Smooth muscle cell (in vitro differentiated cells): Measurements from ENCODE around the gene RETREG1. TPM values are rescaled to one million over a fixed set of nuclear protein-coding genes. Genes with fewer than 3 reads are reported as not detected.

Source experiments
- DNase-seq: peaks from one replicate; lab custom pipeline; 2025; ENCODE audit not compliant: unreplicated experiment; lab: John Stamatoyannopoulos, UW
- H2AFZ ChIP-seq: fragments of 200-600 bp; sonication (generic); 2 replicates; pipeline ENCODE4 v1.6.0; 2016; ENCODE audit warnings: antibody characterized with exemption, low read depth, mild to moderate bottlenecking
- H3F3A ChIP-seq: fragments of 200-600 bp; sonication (generic); 2 replicates; pipeline ENCODE4 v1.6.0; 2017; ENCODE audit warnings: antibody characterized with exemption, low read depth
- H3K27ac ChIP-seq: fragments of 200-600 bp; sonication (generic); 2 replicates; pipeline ENCODE4 v1.5.1; 2016; ENCODE audit warnings: low read depth, mild to moderate bottlenecking
- H3K27me3 ChIP-seq: fragments of 200-600 bp; sonication (generic); 2 replicates; pipeline ENCODE4 v1.6.1; 2016; ENCODE audit warnings: low read depth, mild to moderate bottlenecking
- H3K36me3 ChIP-seq: fragments of 200-600 bp; sonication (generic); 2 replicates; pipeline ENCODE4 v1.5.1; 2016; ENCODE audit warnings: low read depth
- H3K4me1 ChIP-seq: fragments of 200-600 bp; sonication (generic); 2 replicates; pipeline ENCODE4 v1.5.1; 2016; ENCODE audit warnings: low read depth
- H3K4me2 ChIP-seq: fragments of 200-600 bp; sonication (generic); 2 replicates; pipeline ENCODE4 v1.6.0; 2016; ENCODE audit warnings: mild to moderate bottlenecking
- H3K4me3 ChIP-seq: fragments of 200-600 bp; sonication (generic); 2 replicates; pipeline ENCODE4 v1.5.1; 2016; ENCODE audit warnings: mild to moderate bottlenecking
- H3K79me2 ChIP-seq: fragments of 200-600 bp; sonication (generic); 2 replicates; pipeline ENCODE4 v1.6.0; 2016; ENCODE audit warnings: low read depth, mild to moderate bottlenecking
- H3K9ac ChIP-seq: fragments of 200-600 bp; sonication (generic); 2 replicates; pipeline ENCODE4 v1.6.0; 2016; ENCODE audit warnings: low read depth
- H3K9me3 ChIP-seq: fragments of 200-600 bp; sonication (generic); replicated peaks from 2 replicates; pipeline ENCODE4 v1.5.1; 2016; ENCODE audit warnings: low read depth
- H4K20me1 ChIP-seq: fragments of 200-600 bp; sonication (generic); 2 replicates; pipeline ENCODE4 v1.6.0; 2016; ENCODE audit warnings: low read depth
- WGBS: methylation state at CpG from one replicate; pipeline ENCODE4 v1.1.7; 2016; ENCODE audit warnings: low lambda C conversion rate; 5-methylcytosine and 5-hydroxymethylcytosine counted together
- polyA plus RNA-seq: library from polyadenylated mRNA; unstranded; fragments of >200 nt; fragmentation: Nextera tagmentation; extraction: Ambion mirVana; gene quantifications from 2 replicates; pipeline ENCODE4 v1.2.1, GENCODE V29; 2016
- total RNA-seq: library from RNA; depleted of rRNA; stranded (reverse); fragments of >200 nt; gene quantifications from 2 replicates; pipeline ENCODE4 v1.2.3, GENCODE V29; 2014
- TF ChIP-seq, protein P1 (sequence below): fragments of 200-600 bp; sonication (generic); IDR thresholded peaks from 2 replicates; pipeline ENCODE4 v1.5.1; 2017; ENCODE audit warnings: borderline replicate concordance, mild to moderate bottlenecking, antibody characterized with exemption; ENCODE audit not compliant: insufficient read depth, poor library complexity, severe bottlenecking

RETREG1 gene
- total and polyA plus RNA-seq, 2 experiments from 2014 or later, result 0.19 to 4.4 TPM

DNA sequence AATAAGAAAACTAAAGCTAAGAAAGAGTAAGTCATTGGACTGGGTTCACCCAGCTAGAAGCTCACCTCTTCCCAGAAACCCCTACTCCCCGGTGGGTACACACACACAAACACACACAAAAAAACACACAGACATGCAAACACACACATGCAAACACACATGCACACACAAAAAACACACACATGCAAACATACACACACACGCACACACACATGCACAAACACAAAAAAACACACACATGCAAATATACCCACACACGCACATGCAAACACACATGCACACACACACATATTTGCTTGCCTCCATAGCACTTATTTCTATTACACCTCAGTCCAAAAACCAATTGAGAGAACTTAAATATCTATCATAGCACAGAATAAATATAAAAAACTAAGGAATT lies 26.1 kb downstream of the RETREG1 start:
- no peaks in the 10 kb centered on the region for H4K20me1 ChIP-seq
- no peaks in the 10 kb centered on the region for H3K9me3 ChIP-seq
- DNase-seq, result no peak
- no peaks in the 10 kb centered on the region for H3K36me3 ChIP-seq
- H2AFZ ChIP-seq, result no peak overlapping the region
- no peak overlapping the region for H3K4me2 ChIP-seq
- no peaks in the 10 kb centered on the region for H3K4me1 ChIP-seq
- no peaks in the 10 kb centered on the region for H3K27me3 ChIP-seq
- no peaks in the 10 kb centered on the region for H3K79me2 ChIP-seq
- WGBS, result 93% methylated on average over 3 of the region's 3 CpGs
- TF ChIP-seq, protein P1, sequence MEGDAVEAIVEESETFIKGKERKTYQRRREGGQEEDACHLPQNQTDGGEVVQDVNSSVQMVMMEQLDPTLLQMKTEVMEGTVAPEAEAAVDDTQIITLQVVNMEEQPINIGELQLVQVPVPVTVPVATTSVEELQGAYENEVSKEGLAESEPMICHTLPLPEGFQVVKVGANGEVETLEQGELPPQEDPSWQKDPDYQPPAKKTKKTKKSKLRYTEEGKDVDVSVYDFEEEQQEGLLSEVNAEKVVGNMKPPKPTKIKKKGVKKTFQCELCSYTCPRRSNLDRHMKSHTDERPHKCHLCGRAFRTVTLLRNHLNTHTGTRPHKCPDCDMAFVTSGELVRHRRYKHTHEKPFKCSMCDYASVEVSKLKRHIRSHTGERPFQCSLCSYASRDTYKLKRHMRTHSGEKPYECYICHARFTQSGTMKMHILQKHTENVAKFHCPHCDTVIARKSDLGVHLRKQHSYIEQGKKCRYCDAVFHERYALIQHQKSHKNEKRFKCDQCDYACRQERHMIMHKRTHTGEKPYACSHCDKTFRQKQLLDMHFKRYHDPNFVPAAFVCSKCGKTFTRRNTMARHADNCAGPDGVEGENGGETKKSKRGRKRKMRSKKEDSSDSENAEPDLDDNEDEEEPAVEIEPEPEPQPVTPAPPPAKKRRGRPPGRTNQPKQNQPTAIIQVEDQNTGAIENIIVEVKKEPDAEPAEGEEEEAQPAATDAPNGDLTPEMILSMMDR, result no peak
- H3K27ac ChIP-seq, result no peak overlapping the region
- no peak overlapping the region for H3K9ac ChIP-seq
- H3K4me3 ChIP-seq, result no peak overlapping the region
- no peaks in the 10 kb centered on the region for H3F3A ChIP-seq

DNA sequence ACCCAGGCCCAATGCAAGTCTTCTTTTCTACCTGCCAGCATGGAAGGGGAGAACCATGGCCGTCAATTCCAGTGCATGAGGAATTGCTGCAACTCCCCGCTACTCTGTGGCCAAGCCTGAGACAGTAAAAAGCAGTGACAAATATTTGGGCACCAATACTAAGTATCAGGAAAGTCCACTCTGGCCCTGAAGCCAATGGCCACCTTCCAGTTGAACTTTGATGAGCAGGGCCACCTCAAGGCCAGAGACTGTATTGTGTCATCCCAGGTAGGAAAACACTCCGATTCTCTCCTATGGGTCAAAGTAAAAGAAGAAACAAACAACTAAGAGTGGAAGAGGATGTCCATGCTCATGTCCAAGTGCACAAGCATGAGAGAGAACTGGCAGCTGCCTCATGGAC lies 27.1 kb downstream of the RETREG1 start:
- H2AFZ ChIP-seq, result no peak overlapping the region
- no peak overlapping the region for H3K4me3 ChIP-seq
- no peaks in the 10 kb centered on the region for H4K20me1 ChIP-seq
- 95% methylated on average over 3 of the region's 3 CpGs for WGBS
- no peaks in the 10 kb centered on the region for H3F3A ChIP-seq
- H3K9me3 ChIP-seq, result no peaks in the 10 kb centered on the region
- no peak overlapping the region for H3K27ac ChIP-seq
- no peak for DNase-seq
- H3K9ac ChIP-seq, result no peak overlapping the region
- no peaks in the 10 kb centered on the region for H3K79me2 ChIP-seq
- TF ChIP-seq, protein P1, result no peak
- H3K36me3 ChIP-seq, result no peaks in the 10 kb centered on the region
- H3K27me3 ChIP-seq, result no peaks in the 10 kb centered on the region
- no peaks in the 10 kb centered on the region for H3K4me1 ChIP-seq
- H3K4me2 ChIP-seq, result no peak overlapping the region

DNA sequence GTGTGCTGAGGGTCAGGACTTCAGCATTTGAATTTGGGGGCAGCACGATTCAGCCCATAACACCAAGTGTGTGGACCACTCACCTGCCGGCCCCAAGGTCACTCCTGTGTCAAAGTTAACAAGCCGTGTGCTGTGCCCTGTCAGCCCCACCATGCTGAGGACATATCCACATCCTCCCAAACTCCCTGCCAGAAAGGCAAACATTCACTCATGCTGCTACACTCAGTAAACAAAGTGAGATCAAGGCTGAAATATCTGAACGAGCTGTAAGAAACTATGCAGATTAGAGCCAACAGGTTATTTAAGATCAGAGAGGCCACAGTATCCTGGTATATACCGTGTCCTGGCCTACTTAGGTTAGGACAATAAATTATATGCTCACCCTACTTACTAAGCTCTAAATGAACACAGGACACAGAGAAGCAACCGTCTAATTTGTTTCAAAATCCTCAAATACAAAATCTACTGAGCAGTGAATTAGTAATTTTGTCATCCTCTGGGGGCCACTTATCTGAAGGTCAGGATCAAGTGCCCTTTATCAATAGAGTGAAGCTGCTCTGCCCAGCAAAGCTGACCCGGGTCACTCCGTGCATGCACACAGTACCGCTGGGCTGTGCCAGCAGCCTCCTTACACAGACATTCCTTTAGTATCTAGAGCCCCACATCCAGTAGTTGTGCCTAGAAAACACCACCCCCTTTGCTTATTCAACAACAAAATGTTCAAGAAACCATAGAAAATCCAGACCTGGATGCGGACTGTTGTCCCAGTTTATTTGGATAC lies 28.2 kb downstream of the RETREG1 start:
- no peaks in the 10 kb centered on the region for H3K27me3 ChIP-seq
- no peak overlapping the region for H2AFZ ChIP-seq
- H3K4me3 ChIP-seq, result no peak overlapping the region
- H3K9ac ChIP-seq, result no peak overlapping the region
- no peak overlapping the region for H3K4me2 ChIP-seq
- 91% methylated on average over 10 of the region's 10 CpGs for WGBS
- TF ChIP-seq, protein P1, result no peak
- no peaks in the 10 kb centered on the region for H3K9me3 ChIP-seq
- no peak for DNase-seq
- H3K27ac ChIP-seq, result no peak overlapping the region
- no peaks in the 10 kb centered on the region for H4K20me1 ChIP-seq
- no peaks in the 10 kb centered on the region for H3K79me2 ChIP-seq
- H3K36me3 ChIP-seq, result no peaks in the 10 kb centered on the region
- H3F3A ChIP-seq, result no peaks in the 10 kb centered on the region
- H3K4me1 ChIP-seq, result no peaks in the 10 kb centered on the region

DNA sequence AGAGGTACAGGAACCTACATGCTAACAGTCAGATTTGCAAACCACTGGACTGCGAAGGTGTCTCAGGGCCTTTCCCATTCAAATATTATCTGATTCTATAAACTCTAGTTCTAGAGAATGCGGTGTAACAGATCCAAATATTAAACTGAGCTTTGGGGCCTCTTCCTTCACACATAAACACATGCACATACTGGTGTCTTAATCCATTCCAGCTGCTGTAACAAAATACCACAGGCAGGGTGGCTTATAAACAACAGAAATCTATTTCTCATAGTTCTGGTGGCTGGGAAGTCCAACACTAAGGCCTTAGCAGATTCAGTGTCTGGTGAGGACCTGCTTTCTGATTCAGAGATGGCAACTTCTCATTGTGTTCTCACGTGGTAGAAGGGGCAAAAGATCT lies 30.2 kb downstream of the RETREG1 start:
- Histone ChIP-seq H2AFZ (no peak overlapping the region), H4K20me1 (no peaks in the 10 kb centered on the region), H3K36me3 (no peaks in the 10 kb centered on the region), H3K79me2 (no peaks in the 10 kb centered on the region), H3K9me3 (no peaks in the 10 kb centered on the region), H3F3A (no peaks in the 10 kb centered on the region), H3K4me2 (no peak overlapping the region), H3K27ac (no peak overlapping the region), H3K4me1 (no peaks in the 10 kb centered on the region), H3K27me3 (no peaks in the 10 kb centered on the region), H3K9ac (no peak overlapping the region), H3K4me3 (no peak overlapping the region)
- no peak for DNase-seq
- TF ChIP-seq, protein P1, result no peak
- WGBS, result 61% methylated on average over 3 of the region's 3 CpGs
